Body of pancreas (tissue), 4 donors: ENCODE measurements around the gene DLG2. TPM values are rescaled to one million over a fixed set of nuclear protein-coding genes. Genes with fewer than 3 reads are reported as not detected.

Source experiments
- ATAC-seq: fragments of 150-250 bp; one replicate; pipeline ENCODE4 v1.9.1; 2016
- DNase-seq, 4 donors: peaks; one replicate each; pipeline ENCODE4 v3.0.0-alpha.2; 2019
- H3K27ac ChIP-seq, 4 donors: fragments of 200-600 bp; sonication (generic); 1 replicate in 3 of 4; 2 replicates in 1 of 4; pipeline versions ENCODE4 v1.5.1 to v1.6.1; 2016 to 2019; ENCODE audit warnings: mild to moderate bottlenecking in 1 of 4, mixed read lengths in 1 of 4, moderate library complexity in 1 of 4
- H3K27me3 ChIP-seq, 2 donors: fragments of 200-600 bp; sonication (generic); one replicate each; pipeline ENCODE4 v1.6.0; 2016; ENCODE audit warnings: mild to moderate bottlenecking in 1 of 2
- H3K36me3 ChIP-seq, 2 donors: fragments of 200-600 bp; sonication (generic); replicated peaks in 1 of 2; 2 replicates each; pipeline ENCODE4 v1.5.1; 2016; ENCODE audit warnings: low read depth in 2 of 2; ENCODE audit not compliant: insufficient read depth in 1 of 2
- H3K4me1 ChIP-seq: fragments of 200-600 bp; sonication (generic); one replicate; pipeline ENCODE4 v1.6.0; 2016
- H3K4me3 ChIP-seq, 2 donors: fragments of 200-600 bp; sonication (generic); 1 replicate in 1 of 2; 2 replicates in 1 of 2; pipeline ENCODE4 v1.5.1; 2016 to 2019
- H3K9me3 ChIP-seq, 3 donors: fragments of 200-600 bp; sonication (generic); 1 replicate in 2 of 3; 2 replicates in 1 of 3; pipeline ENCODE4 v1.5.1; 2016
- CTCF ChIP-seq, 7 experiments: fragments of 450-650 bp in 4 of 7; fragments of 200-600 bp in 3 of 7; sonication (generic) in 3 of 7; IDR thresholded peaks; one replicate each; pipeline ENCODE4 v1.5.1; 2016 to 2019; ENCODE audit warnings: antibody characterized with exemption in 7 of 7
- POLR2A ChIP-seq, 3 donors: fragments of 450-650 bp; IDR thresholded peaks; one replicate each; pipeline ENCODE4 v1.6.1; 2016; ENCODE audit warnings: antibody characterized with exemption in 3 of 3, mild to moderate bottlenecking in 2 of 3
- WGBS, 2 donors: methylation state at CpG; one replicate each; pipeline ENCODE4 v1.1.5; 2017; 5-methylcytosine and 5-hydroxymethylcytosine counted together
- intact Hi-C: fragments of 100-400 bp; cut with DNase I; formaldehyde crosslinking; loops from one replicate; pipeline ENCODE4 v1.15.1; 2023
- total RNA-seq, 2 donors: library from RNA; depleted of rRNA; stranded (reverse); fragments of >200 nt; gene quantifications; one replicate each; pipeline ENCODE4 v1.1.0, GENCODE V29; 2016

DLG2 gene
- total RNA-seq, 2 donors from 2014 or later = 6.0 to 13.2 TPM

GRCh38 chr11:85517272-85517671 lies 109.9 kb downstream of the DLG2 start:
- DNase-seq = no peak
- Histone ChIP-seq H3K27ac (no peak overlapping the region), H3K4me3 (no peak overlapping the region), H3K4me1 (no peaks in the 10 kb centered on the region), H3K36me3 (no peaks in the 10 kb centered on the region), H3K9me3 (no peaks in the 10 kb centered on the region), H3K27me3 (no peaks in the 10 kb centered on the region)
- TF ChIP-seq POLR2A (IDR thresholded peaks at IDR 0.05) = no peak
- TF ChIP-seq CTCF (IDR thresholded peaks at IDR 0.05) = no peak
- intact Hi-C loops = no loop called here
- no peak for ATAC-seq

DNA sequence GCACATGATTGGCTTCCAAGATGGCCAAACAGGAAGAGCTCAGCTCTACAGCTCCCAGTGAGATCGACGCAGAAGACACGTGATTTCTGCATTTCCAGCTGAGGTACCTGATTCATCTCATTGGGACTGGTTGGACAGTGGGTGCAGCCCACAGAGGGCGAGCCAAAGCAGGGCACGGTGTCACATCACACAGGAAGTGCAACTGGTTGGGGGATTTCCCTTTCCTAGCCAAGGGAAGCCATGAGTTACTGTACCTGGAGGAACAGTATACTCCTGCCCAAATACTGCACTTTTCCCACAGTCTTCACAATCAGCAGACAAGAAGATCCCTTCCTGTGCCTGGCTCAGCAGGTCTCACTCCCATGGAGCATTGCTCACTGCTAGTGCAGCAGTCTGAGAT lies 131.2 kb downstream of the DLG2 start:
- H3K9me3 ChIP-seq = peaks cover 0 to 6% (median 0%) of the 10 kb centered on the region in 3 donors
- H3K27me3 ChIP-seq = no peaks in the 10 kb centered on the region
- no peak for ATAC-seq
- intact Hi-C loops = no loop called here
- no peaks in the 10 kb centered on the region for H3K4me1 ChIP-seq
- no peaks in the 10 kb centered on the region for H3K36me3 ChIP-seq
- no peak overlapping the region for H3K4me3 ChIP-seq
- H3K27ac ChIP-seq = no peak overlapping the region
- 88 to 95% methylated on average over 5 of the region's 5 CpGs for WGBS, 2 donors
- TF ChIP-seq CTCF (IDR thresholded peaks at IDR 0.05) = no peak
- TF ChIP-seq POLR2A (IDR thresholded peaks at IDR 0.05) = no peak
- DNase-seq = no peak

DNA sequence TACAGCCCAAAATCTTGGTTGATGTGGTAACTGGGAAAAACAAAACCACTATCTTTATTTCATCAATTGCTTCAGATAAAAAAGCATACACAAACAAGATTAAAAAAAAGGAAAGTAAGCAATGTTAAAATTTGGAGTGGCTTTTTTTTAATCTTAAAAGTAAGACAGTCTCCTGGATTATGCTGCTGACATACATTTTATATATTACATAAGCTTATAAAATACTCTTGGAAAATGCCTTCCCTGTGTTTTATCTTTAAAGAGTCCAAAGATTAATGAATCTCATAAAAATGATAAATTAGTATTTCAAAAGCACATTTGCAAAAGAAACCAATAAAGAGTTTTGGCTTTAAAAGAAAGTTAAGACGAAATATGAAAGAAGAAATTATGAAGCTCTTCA lies 132.7 kb downstream of the DLG2 start:
- ATAC-seq = no peak
- no peak overlapping the region for H3K27ac ChIP-seq
- no peak for TF ChIP-seq POLR2A (IDR thresholded peaks at IDR 0.05)
- TF ChIP-seq CTCF (IDR thresholded peaks at IDR 0.05) = no peak
- H3K36me3 ChIP-seq = no peaks in the 10 kb centered on the region
- H3K4me3 ChIP-seq = no peak overlapping the region
- 0 to 35% methylated on average over 1 of the region's 1 CpG for WGBS, 2 donors
- H3K27me3 ChIP-seq = no peaks in the 10 kb centered on the region
- no peaks in the 10 kb centered on the region for H3K4me1 ChIP-seq
- DNase-seq = no peak
- peaks cover 0 to 6% (median 0%) of the 10 kb centered on the region in 3 donors for H3K9me3 ChIP-seq
- intact Hi-C loops = no loop called here

DNA sequence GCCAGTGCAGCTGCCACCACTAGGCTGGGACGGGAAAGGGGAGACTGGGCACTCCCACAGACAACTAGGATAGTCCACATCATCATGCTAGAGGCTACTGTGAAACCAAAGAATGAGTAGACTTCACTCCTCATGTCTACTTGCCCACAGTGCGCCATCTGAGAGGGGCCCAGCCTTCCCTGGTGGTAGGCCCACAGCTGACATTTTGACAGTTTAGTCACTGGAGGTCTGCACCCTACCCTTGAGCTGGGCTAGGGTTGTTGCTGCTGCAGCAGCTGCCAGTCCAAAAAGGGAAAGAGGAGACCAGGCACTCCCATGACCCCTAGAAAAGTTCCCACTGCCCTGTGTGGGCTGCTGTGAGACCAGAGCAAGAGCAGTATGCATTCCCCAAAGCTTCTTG lies 141.2 kb downstream of the DLG2 start:
- no peak overlapping the region for H3K4me3 ChIP-seq
- no peaks in the 10 kb centered on the region for H3K27me3 ChIP-seq
- H3K36me3 ChIP-seq = no peaks in the 10 kb centered on the region
- no peaks in the 10 kb centered on the region for H3K4me1 ChIP-seq
- WGBS, 2 donors = 85% methylated on average over 2 of the region's 2 CpGs; no CpG with 5 or more reads in 1 of the 2 donors
- H3K27ac ChIP-seq = no peak overlapping the region
- H3K9me3 ChIP-seq = peaks cover 0 to 14% (median 0%) of the 10 kb centered on the region in 3 donors
- no peak for DNase-seq
- no peak for ATAC-seq
- intact Hi-C loops = no loop called here
- TF ChIP-seq POLR2A (IDR thresholded peaks at IDR 0.05) (no peak), CTCF (IDR thresholded peaks at IDR 0.05) (no peak)

GRCh38 chr11:85483861-85484260 lies 143.3 kb downstream of the DLG2 start:
- no peak for ATAC-seq
- no peak for DNase-seq
- no peaks in the 10 kb centered on the region for H3K4me1 ChIP-seq
- intact Hi-C loops = no loop called here
- no peak overlapping the region for H3K4me3 ChIP-seq
- H3K36me3 ChIP-seq = no peaks in the 10 kb centered on the region
- H3K9me3 ChIP-seq = peaks cover 0 to 14% (median 2%) of the 10 kb centered on the region in 3 donors
- H3K27ac ChIP-seq = no peak overlapping the region
- TF ChIP-seq CTCF (IDR thresholded peaks at IDR 0.05) (no peak), POLR2A (IDR thresholded peaks at IDR 0.05) (no peak)
- no peaks in the 10 kb centered on the region for H3K27me3 ChIP-seq
- 88 to 93% methylated on average over 20 of the region's 20 CpGs for WGBS, 2 donors
